ENCODE data around the gene DIABLO. TPM values are rescaled to one million over a fixed set of nuclear protein-coding genes. Genes with fewer than 3 reads are reported as not detected.
"Not testable (repeated sequence)": the region's sequence is repeated elsewhere in the genome, so short reads cannot be mapped to it uniquely, and the experiment has no call there.

The DIABLO gene
- polyA plus RNA-seq, 2 donors, result 17.9 to 31.1 TPM

DNA sequence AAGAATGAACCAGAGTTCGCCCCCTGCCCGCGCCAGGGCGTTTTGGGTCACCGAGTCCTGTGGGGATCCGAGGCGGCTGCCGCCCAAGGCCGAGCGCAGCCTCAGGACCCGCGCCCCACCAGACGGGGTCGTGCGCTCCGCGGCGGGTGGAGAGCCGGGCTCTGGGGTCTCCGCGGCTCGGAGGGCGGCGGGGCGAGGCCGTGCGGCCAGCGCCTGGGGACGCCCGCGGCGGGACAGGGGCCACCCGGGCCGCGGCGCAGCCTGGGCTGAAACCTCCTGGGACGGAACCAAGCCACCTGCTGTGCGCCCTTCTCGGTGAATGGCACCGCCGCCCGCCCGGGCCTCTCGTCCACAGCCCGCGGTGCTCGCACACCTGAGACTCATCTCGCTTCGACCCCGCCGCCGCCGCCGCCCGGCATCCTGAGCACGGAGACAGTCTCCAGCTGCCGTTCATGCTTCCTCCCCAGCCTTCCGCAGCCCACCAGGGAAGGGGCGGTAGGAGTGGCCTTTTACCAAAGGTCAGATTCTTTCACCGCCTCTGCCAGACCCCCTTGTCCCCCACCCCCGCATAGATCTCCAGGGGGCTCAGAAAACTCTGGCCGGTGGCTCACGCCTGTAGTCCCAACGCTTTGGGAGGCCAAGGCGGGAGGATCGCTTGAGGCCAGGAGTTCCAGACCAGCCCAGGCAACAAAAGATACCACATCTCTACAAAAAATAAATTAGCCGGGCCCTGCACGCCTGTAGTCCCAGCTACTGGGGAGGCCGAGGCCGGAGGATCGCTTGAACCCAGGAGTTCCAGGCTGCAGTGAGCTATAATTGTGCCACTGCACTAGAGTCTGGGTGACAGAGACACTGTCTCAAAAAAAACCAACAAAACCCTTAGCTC, 21.4 kb downstream of the DIABLO start:
- no peaks in the 10 kb centered on the region for H3K27me3 ChIP-seq (ENCODE audit: control insufficient read depth in 1 of 2, insufficient read depth in 2 of 2, low read length in 2 of 2)
- H3K4me3 ChIP-seq (ENCODE audit: low read depth in 1 of 2, low read length in 2 of 2), result peak overlapping the region; percentile 62 to 63

DNA sequence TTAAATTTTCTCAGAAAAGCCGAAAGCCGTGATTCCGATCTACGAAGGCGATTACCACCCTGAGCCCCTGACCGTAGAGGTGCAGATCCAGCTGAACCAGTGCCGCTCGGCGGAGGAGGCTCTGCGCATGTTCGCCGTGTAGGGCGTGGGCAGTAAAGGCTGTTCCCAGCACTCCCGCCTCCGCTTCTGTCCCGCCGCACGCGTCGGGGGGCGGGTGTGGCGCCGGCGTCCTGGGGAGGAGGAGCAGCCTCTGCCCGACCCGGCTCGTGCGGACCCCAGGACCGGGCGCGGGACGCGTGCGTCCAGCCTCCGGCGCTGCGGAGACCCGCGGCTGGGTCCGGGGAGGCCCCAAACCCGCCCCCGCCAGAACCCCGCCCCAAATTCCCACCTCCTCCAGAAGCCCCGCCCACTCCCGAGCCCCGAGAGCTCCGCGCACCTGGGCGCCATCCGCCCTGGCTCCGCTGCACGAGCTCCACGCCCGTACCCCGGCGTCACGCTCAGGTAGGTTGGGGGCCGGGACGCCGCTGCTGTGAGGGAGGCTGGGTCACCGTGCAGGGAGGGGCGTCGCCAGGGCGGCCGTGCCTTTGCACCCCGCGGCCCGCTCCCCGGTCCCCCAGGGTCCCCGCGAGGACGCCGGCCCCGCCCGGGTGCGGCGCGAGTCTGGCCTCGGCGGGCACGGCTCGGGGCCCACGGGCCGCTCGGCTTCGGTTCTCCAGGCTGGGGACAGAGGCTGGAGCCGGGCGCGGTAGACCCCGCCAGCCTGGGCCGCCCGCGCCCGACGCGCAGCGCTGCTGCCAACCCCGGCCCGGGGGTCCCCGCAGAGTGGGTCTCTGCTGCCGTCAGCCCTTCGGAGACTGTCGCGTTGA, 22.3 kb downstream of the DIABLO start, which contains the start of gene B3GNT4:
Gene B3GNT4, plus strand, starts transcription at position 409 of the 866 bp plus-strand sequence. CDS start 910 bp downstream, outside the sequence.
- H3K4me1 ChIP-seq (ENCODE audit: control insufficient read depth in 2 of 2, insufficient read depth in 2 of 2, low read length in 1 of 2), result peaks cover 2 to 9% of the 10 kb centered on the region in 2 donors
- WGBS, 2 donors, result 0 to 1% methylated on average over 81 to 104 of the region's 104 CpGs
- H3K36me3 ChIP-seq (ENCODE audit: control insufficient read depth in 2 of 2, insufficient read depth in 2 of 2, low read length in 1 of 2), result peaks cover 6 to 10% of the 10 kb centered on the region in 2 donors
- no peaks in the 10 kb centered on the region for H3K9me3 ChIP-seq (ENCODE audit: control insufficient read depth in 2 of 2, insufficient read depth in 1 of 2, low read depth in 1 of 2, low read length in 1 of 2)
- H3K27me3 ChIP-seq (ENCODE audit: control insufficient read depth in 1 of 2, insufficient read depth in 2 of 2, low read length in 2 of 2), result no peaks in the 10 kb centered on the region
- H3K4me3 ChIP-seq (ENCODE audit: low read depth in 1 of 2, low read length in 2 of 2), result peak within 1 kb of the TSS; percentile 62 to 63
- no peak within 1 kb of the TSS for H3K27ac ChIP-seq (ENCODE audit: low read depth in 2 of 2, low read length in 1 of 2)

More for the DNA sequence above, 21.4 kb downstream of the DIABLO start:
- Histone ChIP-seq H3K9me3 (ENCODE audit: control insufficient read depth in 2 of 2, insufficient read depth in 1 of 2, low read depth in 1 of 2, low read length in 1 of 2) (no peaks in the 10 kb centered on the region), H3K36me3 (ENCODE audit: control insufficient read depth in 2 of 2, insufficient read depth in 2 of 2, low read length in 1 of 2) (peaks cover 6 to 10% of the 10 kb centered on the region in 2 donors), H3K4me1 (ENCODE audit: control insufficient read depth in 2 of 2, insufficient read depth in 2 of 2, low read length in 1 of 2) (peaks cover 2 to 9% of the 10 kb centered on the region in 2 donors), H3K27ac (ENCODE audit: low read depth in 2 of 2, low read length in 1 of 2) (no peak overlapping the region)
- WGBS, 2 donors, result 13 to 16% methylated on average over 57 to 71 of the region's 71 CpGs

DNA sequence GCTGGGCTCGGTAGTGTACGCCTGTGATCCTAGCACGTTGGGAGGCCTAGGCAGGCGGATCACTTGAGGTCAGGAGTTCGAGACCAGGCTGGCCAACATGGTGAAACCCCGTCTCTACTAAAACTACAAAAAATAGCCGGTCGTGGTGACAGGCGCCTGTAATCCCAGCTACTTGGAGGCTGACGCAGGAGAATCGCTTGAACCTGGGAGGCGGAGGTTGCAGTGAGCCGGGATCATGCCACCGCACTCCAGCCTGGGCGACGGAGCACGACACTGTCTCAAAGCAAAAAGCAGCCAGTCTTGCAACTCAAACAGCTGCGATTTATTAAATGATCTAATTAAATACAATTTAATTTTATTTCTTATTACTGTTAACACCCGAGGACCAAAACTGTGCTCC, 23.0 kb downstream of the DIABLO start:
- not testable (repeated sequence) for H3K36me3 ChIP-seq (ENCODE audit: control insufficient read depth in 2 of 2, insufficient read depth in 2 of 2, low read length in 1 of 2); H3K4me1 ChIP-seq (ENCODE audit: control insufficient read depth in 2 of 2, insufficient read depth in 2 of 2, low read length in 1 of 2); H3K27me3 ChIP-seq (ENCODE audit: control insufficient read depth in 1 of 2, insufficient read depth in 2 of 2, low read length in 2 of 2); H3K9me3 ChIP-seq (ENCODE audit: control insufficient read depth in 2 of 2, insufficient read depth in 1 of 2, low read depth in 1 of 2, low read length in 1 of 2); H3K27ac ChIP-seq (ENCODE audit: low read depth in 2 of 2, low read length in 1 of 2)
- WGBS, 2 donors, result 57 to 63% methylated on average over 19 of the region's 19 CpGs
- peak overlapping the region in 1 of 2 donors; percentile 62 for H3K4me3 ChIP-seq (ENCODE audit: low read depth in 1 of 2, low read length in 2 of 2)

DNA sequence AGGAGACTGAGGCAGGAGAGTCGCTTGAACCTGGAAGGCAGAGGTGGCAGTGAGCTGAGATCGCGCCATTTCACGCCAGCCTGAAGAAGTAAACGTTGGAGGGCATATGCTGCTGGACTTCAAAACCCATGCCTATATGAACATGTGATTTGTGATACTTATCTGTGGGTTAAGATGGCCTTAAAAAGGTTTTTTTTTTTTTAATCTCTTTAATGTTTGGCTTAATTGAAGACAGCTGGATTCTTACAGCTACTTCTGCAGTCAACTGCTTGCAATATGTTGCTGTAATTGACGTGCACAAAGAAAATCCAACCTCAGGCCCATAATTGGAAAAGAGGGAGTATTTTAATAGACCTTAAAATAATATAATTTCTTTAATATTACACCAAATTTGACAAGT, 23.8 kb downstream of the DIABLO start:
- H3K27ac ChIP-seq (ENCODE audit: low read depth in 2 of 2, low read length in 1 of 2), result no peak overlapping the region
- H3K4me1 ChIP-seq (ENCODE audit: control insufficient read depth in 2 of 2, insufficient read depth in 2 of 2, low read length in 1 of 2), result peaks cover 2 to 9% of the 10 kb centered on the region in 2 donors
- no peaks in the 10 kb centered on the region for H3K9me3 ChIP-seq (ENCODE audit: control insufficient read depth in 2 of 2, insufficient read depth in 1 of 2, low read depth in 1 of 2, low read length in 1 of 2)
- peaks cover 0 to 1% of the 10 kb centered on the region in 2 donors for H3K36me3 ChIP-seq (ENCODE audit: control insufficient read depth in 2 of 2, insufficient read depth in 2 of 2, low read length in 1 of 2)
- 91 to 95% methylated on average over 6 of the region's 6 CpGs for whole genome bisulfite sequencing, 2 donors
- no peak overlapping the region for H3K4me3 ChIP-seq (ENCODE audit: low read depth in 1 of 2, low read length in 2 of 2)
- no peaks in the 10 kb centered on the region for H3K27me3 ChIP-seq (ENCODE audit: control insufficient read depth in 1 of 2, insufficient read depth in 2 of 2, low read length in 2 of 2)

DNA sequence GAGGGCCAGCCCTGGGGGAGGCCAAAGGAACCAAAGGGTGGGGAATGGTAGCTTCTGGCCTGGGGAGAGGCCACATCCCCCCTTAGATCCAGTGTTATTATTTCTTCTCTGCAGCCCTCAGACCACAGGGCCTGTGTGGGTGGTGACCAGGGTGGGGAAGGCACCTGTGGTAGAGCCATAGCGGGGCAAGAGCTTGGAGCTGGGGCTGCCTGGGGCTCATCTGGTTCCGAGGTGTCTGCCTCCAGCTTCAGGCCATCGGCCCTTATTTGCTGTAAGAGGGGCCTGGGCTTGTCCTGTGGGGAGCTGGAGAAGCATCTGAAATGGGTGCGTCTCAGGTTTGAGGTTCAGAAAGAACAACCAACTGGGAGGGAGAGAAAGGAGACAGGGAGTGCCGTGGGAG, 24.5 kb downstream of the DIABLO start:
- WGBS, 2 donors, result 90 to 97% methylated on average over 5 of the region's 5 CpGs
- H3K27me3 ChIP-seq (ENCODE audit: control insufficient read depth in 1 of 2, insufficient read depth in 2 of 2, low read length in 2 of 2), result no peaks in the 10 kb centered on the region
- no peak overlapping the region for H3K27ac ChIP-seq (ENCODE audit: low read depth in 2 of 2, low read length in 1 of 2)

DNA sequence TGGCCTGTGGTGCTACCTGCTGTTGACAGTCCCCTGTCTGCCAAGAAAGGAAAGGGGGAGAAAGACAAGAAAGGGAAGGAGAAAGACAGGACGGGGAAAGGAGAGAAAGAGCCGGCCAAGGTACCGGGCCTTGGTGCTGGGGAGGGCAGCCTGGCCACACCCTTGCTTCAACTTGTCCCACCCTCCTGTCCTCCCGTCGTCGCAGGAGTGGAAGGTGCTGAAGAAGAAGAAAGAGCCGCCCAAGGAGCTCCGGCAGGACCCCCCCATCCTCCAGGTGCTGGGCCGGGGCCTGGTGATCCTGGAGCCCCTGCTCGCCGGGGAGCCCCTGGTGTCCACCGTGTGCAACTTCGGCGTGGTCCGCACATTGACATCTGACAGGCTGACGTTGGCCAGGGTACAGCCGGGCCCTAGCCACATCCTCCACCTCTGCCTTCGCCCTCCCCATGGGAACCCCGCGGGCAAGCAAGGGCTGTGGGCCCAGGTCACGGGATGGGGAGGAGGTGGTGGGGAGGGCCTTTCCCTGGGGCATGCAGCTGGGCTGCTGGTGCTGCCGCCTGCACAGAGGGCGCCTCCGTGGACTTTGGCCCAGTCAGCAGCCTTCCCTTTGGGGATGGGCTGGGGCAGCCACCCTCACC, 25.2 kb downstream of the DIABLO start:
- WGBS, 2 donors, result 73% methylated on average over 24 of the region's 24 CpGs

More for the DNA sequence above, 24.5 kb downstream of the DIABLO start:
- no peaks in the 10 kb centered on the region for H3K9me3 ChIP-seq (ENCODE audit: control insufficient read depth in 2 of 2, insufficient read depth in 1 of 2, low read depth in 1 of 2, low read length in 1 of 2)
- no peak overlapping the region for H3K4me3 ChIP-seq (ENCODE audit: low read depth in 1 of 2, low read length in 2 of 2)
- H3K36me3 ChIP-seq (ENCODE audit: control insufficient read depth in 2 of 2, insufficient read depth in 2 of 2, low read length in 1 of 2), result no peaks in the 10 kb centered on the region
- peaks cover under 1 to 9% of the 10 kb centered on the region in 2 donors for H3K4me1 ChIP-seq (ENCODE audit: control insufficient read depth in 2 of 2, insufficient read depth in 2 of 2, low read length in 1 of 2)

DNA sequence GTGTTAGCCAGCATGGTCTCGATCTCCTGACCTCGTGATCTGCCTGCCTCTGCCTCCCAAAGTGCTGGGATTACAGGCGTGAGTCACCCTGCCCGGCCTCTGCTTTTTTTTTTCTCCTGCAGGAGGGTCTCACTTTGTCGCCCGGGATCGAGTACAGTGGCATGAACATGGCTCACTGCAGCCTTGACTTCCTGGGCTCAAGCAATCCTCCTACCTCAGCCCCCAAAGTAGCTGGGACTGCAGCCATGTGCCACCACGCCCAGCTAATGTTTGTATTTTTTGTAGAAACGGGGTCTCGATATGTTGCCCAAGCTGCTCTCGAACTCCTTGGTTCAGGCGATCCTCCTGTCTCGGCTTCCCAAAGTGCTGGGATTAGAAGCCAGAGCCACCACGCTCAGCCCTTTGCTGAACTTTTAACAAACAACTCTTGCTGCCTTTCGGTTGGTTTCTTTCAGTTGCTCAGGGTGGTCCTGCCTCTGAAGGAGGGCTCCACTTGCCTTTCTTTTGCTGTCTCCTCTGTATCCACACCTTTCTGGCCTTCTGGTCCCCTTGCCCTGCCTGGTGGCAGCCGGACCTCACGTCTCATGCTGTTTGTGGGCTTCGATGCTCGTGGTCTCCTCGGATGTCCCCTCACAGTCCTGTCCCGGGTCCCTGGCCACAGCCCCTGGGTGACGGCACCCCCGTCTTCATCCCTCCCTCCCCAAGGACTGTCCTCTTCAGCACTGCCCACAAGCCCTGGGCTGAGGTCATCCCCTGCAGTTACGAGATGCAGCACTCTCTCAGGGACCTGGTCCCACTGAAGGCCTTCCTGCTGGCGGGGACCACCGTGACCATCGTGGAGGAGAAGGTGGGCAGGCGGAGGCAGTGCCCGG, 26.1 kb downstream of the DIABLO start:
- WGBS, 2 donors, result 87 to 89% methylated on average over 29 of the region's 29 CpGs
- H3K36me3 ChIP-seq (ENCODE audit: control insufficient read depth in 2 of 2, insufficient read depth in 2 of 2, low read length in 1 of 2), result no peaks in the 10 kb centered on the region
- H3K9me3 ChIP-seq (ENCODE audit: control insufficient read depth in 2 of 2, insufficient read depth in 1 of 2, low read depth in 1 of 2, low read length in 1 of 2), result peaks cover 2 to 3% of the 10 kb centered on the region in 2 donors
- H3K4me1 ChIP-seq (ENCODE audit: control insufficient read depth in 2 of 2, insufficient read depth in 2 of 2, low read length in 1 of 2), result peaks cover 0 to 6% of the 10 kb centered on the region in 2 donors
- H3K4me3 ChIP-seq (ENCODE audit: low read depth in 1 of 2, low read length in 2 of 2), result no peak overlapping the region
- H3K27ac ChIP-seq (ENCODE audit: low read depth in 2 of 2, low read length in 1 of 2), result no peak overlapping the region
- H3K27me3 ChIP-seq (ENCODE audit: control insufficient read depth in 1 of 2, insufficient read depth in 2 of 2, low read length in 2 of 2), result no peaks in the 10 kb centered on the region

More for the DNA sequence above, 25.2 kb downstream of the DIABLO start:
- H3K4me3 ChIP-seq (ENCODE audit: low read depth in 1 of 2, low read length in 2 of 2), result no peak overlapping the region
- no peaks in the 10 kb centered on the region for H3K27me3 ChIP-seq (ENCODE audit: control insufficient read depth in 1 of 2, insufficient read depth in 2 of 2, low read length in 2 of 2)
- H3K9me3 ChIP-seq (ENCODE audit: control insufficient read depth in 2 of 2, insufficient read depth in 1 of 2, low read depth in 1 of 2, low read length in 1 of 2), result no peaks in the 10 kb centered on the region
- H3K4me1 ChIP-seq (ENCODE audit: control insufficient read depth in 2 of 2, insufficient read depth in 2 of 2, low read length in 1 of 2), result peaks cover 0 to 9% of the 10 kb centered on the region in 2 donors
- no peak overlapping the region for H3K27ac ChIP-seq (ENCODE audit: low read depth in 2 of 2, low read length in 1 of 2)
- H3K36me3 ChIP-seq (ENCODE audit: control insufficient read depth in 2 of 2, insufficient read depth in 2 of 2, low read length in 1 of 2), result no peaks in the 10 kb centered on the region

DNA sequence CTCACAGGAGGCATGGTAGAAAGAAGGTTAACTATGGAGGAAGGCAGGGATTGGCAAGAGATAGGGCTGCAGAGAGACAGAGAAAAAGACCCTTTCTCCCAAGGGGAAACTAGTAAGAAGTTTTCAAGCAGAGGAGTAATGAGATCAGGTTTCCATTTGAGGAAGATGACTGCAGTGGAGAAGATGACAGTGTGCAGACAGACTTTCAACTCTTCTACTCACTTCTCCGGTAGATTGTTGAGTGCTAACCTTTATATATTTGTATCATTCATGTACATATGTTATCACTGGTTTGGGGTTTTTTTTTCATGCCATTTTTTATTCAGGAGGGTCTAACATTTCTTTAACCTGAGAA, 28.3 kb downstream of the DIABLO start:
- no peaks in the 10 kb centered on the region for H3K27me3 ChIP-seq (ENCODE audit: control insufficient read depth in 1 of 2, insufficient read depth in 2 of 2, low read length in 2 of 2)
- peaks cover 2 to 3% of the 10 kb centered on the region in 2 donors for H3K9me3 ChIP-seq (ENCODE audit: control insufficient read depth in 2 of 2, insufficient read depth in 1 of 2, low read depth in 1 of 2, low read length in 1 of 2)
- no peaks in the 10 kb centered on the region for H3K36me3 ChIP-seq (ENCODE audit: control insufficient read depth in 2 of 2, insufficient read depth in 2 of 2, low read length in 1 of 2)
- no peak overlapping the region for H3K27ac ChIP-seq (ENCODE audit: low read depth in 2 of 2, low read length in 1 of 2)
- H3K4me3 ChIP-seq (ENCODE audit: low read depth in 1 of 2, low read length in 2 of 2), result no peak overlapping the region
- 57 to 67% methylated on average over 1 of the region's 1 CpG for WGBS, 2 donors
- no peaks in the 10 kb centered on the region for H3K4me1 ChIP-seq (ENCODE audit: control insufficient read depth in 2 of 2, insufficient read depth in 2 of 2, low read length in 1 of 2)

All from esophagus (tissue), 2 donors.